ENCODE data around the gene GNG12. TPM values are rescaled to one million over a fixed set of nuclear protein-coding genes. Genes with fewer than 3 reads are reported as not detected.

The GNG12 gene
- not detected for polyA plus RNA-seq (2012; ENCODE audit: insufficient read depth, insufficient read length)

DNA sequence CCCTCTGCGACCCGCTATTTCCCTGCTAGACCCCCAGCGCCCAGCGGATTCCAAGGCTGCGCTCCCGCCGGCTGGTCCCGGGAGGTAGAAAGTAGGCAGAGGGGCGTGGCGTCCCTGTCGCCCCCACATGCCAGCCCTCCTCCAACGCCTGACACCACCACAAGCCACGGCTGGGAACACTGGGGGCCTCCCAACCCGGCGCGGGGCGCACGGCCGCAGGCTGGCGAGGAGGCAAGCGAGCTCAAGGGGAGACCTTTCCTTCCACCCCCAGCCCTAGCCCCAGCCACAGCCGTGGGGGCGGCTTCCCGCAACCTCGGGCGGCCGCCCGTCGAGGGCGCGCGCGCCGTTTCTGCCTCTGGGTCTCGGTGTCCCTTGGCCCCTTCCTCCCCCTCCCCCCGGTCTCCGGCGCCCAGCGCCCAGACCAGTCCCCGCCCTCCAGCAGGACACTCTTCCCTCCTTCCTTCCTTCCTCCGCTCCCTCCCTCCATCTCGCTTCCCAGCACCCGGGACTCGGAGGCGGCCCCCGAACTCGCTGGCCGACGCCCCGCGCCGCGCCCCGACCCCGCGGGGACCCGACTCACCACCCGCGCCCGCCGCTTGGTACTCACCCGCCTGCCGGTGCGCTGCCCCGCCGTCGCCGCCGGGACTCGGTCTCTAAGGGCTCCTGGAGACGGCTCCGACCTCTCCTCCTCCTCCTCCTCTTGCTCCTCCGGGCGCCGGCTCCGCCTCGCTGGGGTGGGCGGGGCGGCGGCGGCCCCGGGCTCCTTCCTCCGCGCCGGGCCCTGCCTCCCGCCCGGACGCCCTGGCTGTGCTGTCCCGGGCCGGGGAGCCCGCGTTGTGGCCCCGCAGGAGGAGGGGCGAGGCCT is at the start of gene GNG12:
GNG12 (minus strand) TSS at position 731 of the 865 bp plus-strand sequence. CDS start 125,781 bp downstream, outside the sequence.
- DNase-seq (ENCODE audit: low read depth, low spot score): no peak
- H3K4me3 ChIP-seq (ENCODE audit: low read length): no peak within 1 kb of the TSS

DNA sequence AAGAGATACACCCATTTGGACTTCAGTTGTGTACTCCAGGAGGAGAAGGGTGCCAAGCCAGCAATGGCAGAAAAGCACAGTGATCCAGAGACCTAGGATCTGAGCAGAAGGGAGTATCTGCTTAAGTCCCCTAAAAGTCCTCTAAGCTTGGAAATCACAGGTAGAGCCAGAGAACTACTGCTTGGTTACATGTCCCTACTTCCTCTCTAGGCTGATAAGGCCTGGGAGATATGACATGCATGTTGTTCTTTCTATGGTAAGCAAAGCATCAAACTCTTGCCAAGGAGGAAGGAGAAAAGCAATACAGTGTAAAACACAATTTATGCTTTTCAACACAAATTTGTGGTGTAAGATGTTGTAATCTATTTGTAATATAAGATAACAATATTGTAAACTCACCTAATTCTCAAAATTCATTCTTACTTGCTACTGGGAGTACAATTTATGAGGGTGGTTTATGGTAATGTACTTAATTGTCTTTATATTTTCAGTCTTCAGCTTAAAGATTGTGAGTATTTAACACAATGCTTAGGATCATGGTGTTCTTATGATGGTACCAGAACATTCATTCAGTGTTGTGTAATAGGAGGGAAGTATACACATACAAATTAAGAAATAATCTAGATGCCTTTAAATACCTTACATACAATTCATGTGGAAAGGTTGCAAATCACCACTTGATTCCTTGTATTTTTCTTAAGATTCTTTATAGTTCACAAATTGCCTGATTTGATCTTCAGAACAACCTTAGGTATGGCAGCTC is 49.1 kb upstream of the GNG12 start:
- H3K4me3 ChIP-seq (ENCODE audit: low read length): no peak overlapping the region
- DNase-seq (ENCODE audit: low read depth, low spot score): no peak

DNA sequence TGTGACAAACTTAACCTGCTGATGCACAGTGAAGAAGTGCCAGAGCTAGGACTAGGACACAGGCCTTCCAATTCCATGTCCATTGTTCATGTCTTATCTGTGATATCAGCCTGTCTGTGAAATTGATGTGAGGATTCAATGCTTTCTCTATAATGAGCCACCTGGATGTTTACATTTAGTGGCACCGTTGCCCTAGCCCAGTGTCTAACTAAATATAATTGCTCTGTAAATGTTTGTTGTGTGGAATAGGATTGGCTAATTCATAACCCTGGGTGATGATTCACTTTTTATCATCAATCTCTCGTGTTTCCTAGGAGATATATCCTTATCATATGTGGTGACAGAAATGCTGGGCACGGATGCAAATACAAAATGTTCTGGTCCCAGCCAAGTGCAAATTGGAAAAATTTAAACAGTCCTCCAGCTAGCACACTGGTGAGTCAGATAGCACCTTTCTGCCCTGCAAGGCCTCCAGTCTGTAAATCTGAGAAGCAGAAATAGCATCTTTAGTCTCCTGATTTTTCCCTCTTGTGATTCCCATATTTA is 46.9 kb upstream of the GNG12 start:
- DNase-seq (ENCODE audit: low read depth, low spot score): no peak
- H3K4me3 ChIP-seq (ENCODE audit: low read length): no peak overlapping the region

DNA sequence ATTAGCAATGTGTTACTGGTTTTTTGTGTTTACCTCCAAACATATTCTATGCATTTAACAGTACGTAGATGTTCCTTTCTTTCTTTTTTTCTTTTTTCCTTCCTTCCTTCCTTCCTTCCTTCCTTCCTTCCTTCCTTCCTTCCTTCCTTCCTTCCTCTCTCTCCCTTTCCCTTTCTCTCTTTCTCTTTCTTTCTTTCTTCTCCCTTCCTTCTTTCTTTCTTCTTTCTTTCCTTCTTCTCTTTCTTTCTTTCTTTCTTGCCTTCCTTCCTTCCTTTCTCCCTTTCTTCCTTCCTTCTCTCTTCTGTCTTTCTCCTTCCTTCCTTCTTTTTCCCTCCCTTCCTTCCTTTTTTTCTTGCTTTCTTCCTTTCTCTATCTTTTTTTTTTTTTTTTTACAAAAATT is 46.2 kb upstream of the GNG12 start:
- no peak overlapping the region for H3K4me3 ChIP-seq (ENCODE audit: low read length)
- DNase-seq (ENCODE audit: low read depth, low spot score): no peak

DNA sequence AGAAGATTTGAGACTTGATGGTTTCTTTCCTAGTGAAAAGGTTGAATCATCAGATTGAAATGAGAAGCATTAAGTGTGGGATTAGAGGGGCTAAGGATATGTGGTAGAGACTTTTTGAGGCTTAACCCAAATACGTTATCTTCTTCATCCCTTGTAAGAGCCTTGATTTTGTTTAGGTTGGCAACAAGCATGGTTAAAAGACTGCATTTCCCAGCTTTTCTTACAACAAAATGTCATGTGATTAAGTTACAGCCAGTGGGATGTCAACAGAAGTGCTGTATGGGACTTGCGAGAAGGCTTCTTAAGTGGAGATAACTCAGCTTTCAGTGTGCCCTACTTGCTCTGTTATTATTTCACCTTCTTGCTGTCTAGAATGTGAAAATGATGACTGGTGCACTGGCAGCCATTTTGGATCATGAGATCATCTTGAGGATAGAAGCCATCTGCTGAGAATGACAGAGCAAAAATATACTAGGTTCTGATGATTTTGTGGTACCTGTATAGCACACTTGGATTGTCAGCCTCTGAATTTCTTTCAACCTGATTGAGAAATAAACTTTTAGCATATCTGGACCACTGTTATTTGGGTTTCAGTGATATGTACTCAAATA is 41.3 kb upstream of the GNG12 start:
- no peak for DNase-seq (ENCODE audit: low read depth, low spot score)

DNA sequence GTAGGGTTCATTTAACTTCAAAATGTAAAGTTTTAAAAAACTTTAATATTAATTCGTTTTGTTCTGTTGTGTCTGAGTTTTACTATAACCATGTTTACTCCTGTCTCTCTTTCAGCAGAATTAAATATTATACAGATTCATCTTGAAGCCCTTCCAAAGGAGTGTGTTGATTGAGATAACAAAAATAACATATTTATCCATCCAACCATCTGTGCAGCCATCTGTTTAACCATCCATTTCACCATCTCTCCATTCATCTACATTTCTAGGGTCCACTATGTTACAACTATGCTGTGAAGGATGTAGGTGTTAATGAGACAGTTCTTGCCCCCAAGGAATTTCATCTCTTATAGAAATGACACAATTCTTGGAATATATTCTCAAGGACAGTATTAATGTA is 36.0 kb upstream of the GNG12 start:
- no peak overlapping the region for H3K4me3 ChIP-seq (ENCODE audit: low read length)
- DNase-seq (ENCODE audit: low read depth, low spot score): no peak

More for the DNA sequence above, 41.3 kb upstream of the GNG12 start:
- H3K4me3 ChIP-seq (ENCODE audit: low read length): no peak overlapping the region

DNA sequence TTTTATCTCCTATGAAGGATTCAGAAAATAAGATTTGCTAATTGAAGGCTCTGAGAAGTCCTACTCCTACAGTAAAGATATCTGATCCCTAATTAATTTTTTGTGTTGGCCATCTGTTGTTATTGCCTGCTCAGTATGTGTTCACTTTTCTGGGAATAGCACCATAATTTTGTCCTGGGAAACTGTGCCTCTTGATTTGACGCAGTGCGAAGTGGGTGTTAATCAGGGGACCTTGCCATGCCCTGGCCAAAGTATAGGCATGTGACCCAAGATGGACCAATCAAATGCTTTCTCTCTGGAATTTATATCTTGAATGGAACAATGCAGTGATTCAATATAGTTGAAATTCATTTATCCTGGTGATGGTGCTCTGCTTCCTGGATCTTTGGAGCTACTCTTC is 30.4 kb upstream of the GNG12 start:
- H3K4me3 ChIP-seq (ENCODE audit: low read length): no peak overlapping the region
- DNase-seq (ENCODE audit: low read depth, low spot score): no peak

DNA sequence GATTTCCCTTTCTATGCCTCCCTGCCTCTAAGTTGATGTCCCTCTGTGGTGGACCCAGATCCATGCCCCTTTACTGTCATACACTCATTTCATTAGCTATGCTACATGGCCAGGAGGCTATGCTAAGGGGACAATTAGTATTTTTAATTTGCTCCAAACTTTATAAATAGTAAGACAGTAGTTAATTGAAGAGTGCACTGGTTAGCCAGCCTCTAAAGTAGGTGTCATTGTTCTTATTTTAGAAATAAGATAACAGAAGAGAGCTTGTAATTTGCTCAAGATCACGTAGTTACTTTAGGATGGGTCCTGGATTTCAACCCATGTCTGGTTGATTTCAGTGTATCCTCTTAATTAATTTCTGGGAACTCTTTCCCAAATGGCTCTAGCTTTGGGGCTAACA is 29.4 kb upstream of the GNG12 start:
- H3K4me3 ChIP-seq (ENCODE audit: low read length): no peak overlapping the region
- no peak for DNase-seq (ENCODE audit: low read depth, low spot score)

DNA sequence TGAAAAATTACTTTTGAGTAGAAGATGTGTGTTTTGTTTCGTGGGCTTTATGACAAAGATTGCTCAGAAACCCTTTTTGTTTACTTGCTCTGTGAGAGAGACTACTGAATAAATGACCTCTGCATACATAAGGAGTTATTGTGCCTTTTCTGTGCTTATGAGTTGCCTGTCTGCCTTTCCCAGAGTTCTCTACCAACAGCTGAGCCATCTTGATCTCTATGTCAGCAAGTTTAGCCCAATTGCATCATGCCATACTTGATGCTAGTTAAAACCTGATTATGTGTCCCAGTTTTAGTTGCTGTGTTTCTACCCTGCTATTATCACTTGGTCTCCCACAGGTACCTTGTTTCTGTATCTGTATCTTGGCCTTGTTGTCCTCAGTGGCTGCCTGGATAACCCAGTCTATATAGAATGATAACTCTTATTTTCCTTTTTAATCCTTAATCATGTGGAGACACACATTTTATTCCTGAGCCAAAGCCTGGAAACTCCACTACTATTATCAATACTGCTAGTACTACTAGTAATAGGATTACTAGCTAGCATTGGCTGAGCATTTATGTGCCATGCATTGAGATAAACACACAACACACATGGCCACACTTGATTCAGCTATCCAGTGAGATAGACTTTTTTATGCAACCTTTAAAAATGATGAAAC is 28.7 kb upstream of the GNG12 start:
- no peak for DNase-seq (ENCODE audit: low read depth, low spot score)
- H3K4me3 ChIP-seq (ENCODE audit: low read length): no peak overlapping the region

DNA sequence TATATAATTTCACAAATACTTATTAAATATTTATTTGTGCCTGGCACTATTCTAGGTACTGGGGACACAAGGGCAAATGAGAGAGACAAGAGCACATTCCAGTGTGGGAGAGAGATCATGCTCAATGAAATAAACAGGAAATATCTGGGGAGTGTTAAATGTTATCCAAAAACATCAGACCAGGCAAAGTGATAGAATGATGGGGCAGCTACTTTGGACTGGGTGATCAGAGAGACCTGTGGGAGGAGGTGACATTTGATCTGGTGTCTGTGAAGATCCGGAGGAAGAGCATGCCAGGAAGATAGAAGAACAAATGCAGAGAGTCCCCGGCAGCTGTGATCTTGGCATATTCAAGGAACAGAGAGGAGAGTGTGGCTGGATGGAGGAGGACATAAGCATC is 27.5 kb upstream of the GNG12 start:
- no peak for DNase-seq (ENCODE audit: low read depth, low spot score)
- H3K4me3 ChIP-seq (ENCODE audit: low read length): no peak overlapping the region

DNA sequence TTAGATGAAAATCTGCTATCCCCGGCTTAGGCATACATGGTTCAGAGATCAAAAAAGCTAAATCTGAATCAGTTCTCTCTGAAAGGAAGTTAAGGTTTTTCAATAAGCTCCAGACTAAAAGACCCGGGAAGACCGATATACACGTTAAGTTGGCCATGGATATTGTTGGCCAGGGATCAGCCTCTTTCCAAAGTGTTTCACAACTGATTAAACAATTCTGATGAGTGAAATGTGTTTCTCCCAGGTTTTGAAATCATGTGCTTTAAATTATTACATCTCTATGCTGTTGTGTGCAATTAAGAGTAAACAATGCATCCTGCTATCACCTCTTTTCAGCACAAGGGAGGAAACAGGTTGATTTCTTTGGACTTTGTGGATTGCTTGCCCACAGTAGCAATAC is 23.7 kb upstream of the GNG12 start:
- no peak for DNase-seq (ENCODE audit: low read depth, low spot score)
- no peak overlapping the region for H3K4me3 ChIP-seq (ENCODE audit: low read length)

DNA sequence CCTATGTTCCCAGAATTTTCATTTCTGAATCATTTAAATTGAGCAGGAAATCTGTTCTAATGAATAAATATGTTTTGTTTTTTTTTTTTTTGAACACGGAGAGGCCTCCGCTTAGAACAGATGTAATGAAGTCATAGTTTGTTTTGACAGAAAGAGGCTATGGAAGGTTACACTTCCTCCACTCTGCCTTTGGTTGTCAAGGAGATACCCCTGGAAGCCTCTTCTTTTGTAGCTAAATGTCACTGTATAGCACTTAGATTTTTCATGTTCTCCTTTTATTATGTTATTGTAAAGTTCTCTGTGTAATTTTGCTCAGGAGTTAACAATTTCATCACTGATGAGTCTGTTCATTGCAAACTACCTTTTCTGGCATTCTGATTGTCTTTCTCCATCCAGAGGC is 22.7 kb upstream of the GNG12 start:
- no peak for DNase-seq (ENCODE audit: low read depth, low spot score)
- no peak overlapping the region for H3K4me3 ChIP-seq (ENCODE audit: low read length)

DNA sequence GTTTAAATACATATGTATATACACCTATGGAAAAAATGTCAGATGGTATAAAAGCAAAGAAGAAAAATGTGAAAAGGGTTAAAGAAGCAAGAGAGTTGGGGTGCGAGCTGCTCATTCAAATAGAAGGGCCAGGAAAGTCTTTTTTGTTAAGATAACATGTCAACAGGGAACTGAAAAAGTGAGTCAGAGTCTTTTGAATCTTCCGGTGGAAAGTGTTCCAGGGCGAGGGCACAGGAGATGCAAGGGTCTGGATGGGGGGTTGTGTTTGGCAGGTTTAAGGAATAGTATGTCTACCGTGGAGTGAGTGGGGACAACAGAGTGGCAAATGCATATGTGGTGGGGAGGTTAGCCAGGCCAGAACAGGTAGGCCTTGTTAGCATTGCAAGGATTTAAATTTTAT is 22.2 kb upstream of the GNG12 start:
- no peak for DNase-seq (ENCODE audit: low read depth, low spot score)
- no peak overlapping the region for H3K4me3 ChIP-seq (ENCODE audit: low read length)

DNA sequence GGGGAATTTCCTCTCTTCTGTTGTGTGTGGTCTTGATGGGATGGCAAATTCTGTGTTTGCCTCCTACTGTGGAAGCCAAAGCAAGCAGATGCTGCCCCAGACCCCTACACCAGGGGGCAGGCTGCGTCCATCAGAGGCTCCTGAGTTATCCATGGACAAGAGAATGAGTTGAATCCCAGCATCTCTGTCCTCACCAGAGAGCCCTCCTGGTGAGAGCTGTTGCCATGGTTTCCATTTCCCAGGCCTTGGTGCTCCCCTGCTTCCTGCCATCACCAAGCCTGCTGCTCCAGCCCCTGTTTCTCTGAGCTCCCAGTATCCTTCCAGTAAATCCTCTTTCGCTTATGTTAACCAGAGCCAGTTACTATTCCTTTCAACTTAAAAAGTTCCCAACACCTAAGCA is 20.4 kb upstream of the GNG12 start:
- peak; percentile 6 for DNase-seq (ENCODE audit: low read depth, low spot score)
- no peak overlapping the region for H3K4me3 ChIP-seq (ENCODE audit: low read length)

DNA sequence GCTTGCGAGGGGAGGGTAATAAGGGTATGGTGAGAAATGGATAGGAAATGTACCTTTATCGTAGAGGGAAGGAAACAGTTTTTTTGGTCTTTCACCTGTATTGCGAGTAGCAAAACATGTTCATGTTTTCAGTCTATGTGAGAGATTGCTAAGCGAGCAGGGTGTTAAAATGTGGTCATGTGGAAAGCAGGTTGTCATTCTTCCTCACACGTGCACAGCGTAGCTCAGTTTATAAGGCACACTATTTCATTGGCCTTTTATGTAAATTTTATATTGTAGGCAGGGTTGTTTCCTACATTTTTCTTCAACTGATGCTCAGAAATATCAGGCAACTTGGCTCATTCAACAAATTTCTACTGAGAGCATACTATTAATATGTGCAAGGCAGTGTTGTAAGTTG is 18.5 kb upstream of the GNG12 start:
- no peak for DNase-seq (ENCODE audit: low read depth, low spot score)
- no peak overlapping the region for H3K4me3 ChIP-seq (ENCODE audit: low read length)

DNA sequence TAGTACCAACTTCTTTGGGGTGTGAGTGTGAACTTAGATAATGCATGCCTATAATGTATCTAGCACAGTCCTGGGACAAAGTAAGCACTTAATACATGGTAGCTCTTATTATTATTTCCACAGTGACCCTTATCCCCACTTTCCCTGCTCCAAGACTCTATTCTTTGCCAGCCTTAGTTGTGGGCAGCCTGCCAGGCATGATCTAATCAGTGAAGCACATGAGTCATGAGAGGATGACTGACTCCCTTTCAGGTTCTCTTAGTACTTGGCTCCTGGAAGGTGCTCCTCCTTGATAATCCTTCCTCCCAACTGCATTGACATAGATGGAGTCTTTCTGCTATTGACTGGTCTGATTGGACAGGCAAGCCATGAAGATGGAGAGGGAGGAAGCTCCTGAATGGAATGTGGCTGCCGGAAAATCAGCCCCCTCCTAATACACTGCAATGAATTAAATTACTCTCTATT is 17.4 kb upstream of the GNG12 start:
- no peak for DNase-seq (ENCODE audit: low read depth, low spot score)
- no peak overlapping the region for H3K4me3 ChIP-seq (ENCODE audit: low read length)

DNA sequence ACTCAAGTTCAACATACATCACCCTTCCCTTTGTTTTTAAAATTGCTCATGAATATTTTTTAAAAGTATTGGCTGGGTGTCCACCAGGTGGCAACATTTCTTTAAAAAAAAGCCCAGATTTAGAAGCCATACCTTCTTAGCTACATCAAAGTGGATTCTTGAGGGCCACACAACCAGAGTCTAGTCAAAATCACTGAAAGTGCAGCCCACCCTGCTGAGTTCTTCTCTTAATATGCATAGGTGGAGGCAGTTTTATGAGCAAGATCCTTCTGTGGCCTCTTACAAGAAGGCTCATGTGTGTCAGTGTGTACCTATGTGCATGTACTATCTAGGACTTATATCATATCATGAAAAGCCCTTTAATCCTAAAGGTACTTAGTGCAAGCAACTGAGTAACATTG is 16.9 kb upstream of the GNG12 start:
- no peak overlapping the region for H3K4me3 ChIP-seq (ENCODE audit: low read length)
- peak; percentile 33 for DNase-seq (ENCODE audit: low read depth, low spot score)

DNA sequence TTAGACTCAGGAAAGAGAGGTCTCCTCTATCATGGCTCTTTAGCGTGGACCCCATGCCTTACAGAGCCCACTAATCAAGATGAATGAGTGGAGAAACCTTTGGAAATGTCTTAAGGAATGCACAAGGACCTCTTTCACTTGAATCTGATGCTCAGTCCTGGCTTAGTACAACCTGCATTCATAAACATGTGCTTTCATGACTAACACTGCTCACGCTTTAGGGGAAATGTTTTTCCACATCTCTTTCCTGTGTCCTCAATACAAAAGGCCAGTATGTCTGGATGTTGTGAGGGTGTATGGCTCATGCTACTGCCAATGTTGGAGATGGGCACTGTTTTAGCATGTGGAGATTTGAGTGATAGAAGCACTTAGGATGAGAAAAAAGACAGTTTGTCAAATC is 14.2 kb upstream of the GNG12 start:
- no peak for DNase-seq (ENCODE audit: low read depth, low spot score)
- no peak overlapping the region for H3K4me3 ChIP-seq (ENCODE audit: low read length)

DNA sequence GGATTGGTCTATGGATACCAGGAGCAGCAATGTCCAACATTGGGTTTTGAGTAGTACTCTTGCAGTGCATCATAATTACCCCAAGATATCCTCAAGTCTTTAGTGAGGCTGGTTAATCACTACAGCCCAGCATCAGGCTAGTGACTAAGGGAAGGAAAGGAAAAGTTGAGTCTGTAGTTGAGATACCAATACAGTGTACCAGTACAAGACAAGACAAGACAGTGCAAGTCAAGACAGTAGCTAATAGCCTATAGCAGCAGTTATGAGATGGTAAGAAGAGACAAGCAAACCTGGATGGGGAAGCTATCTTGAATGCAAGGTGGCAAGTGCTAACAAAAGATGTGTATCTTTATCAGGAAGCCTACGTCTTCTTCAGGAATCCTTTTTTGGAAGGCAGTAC is 13.3 kb upstream of the GNG12 start:
- H3K4me3 ChIP-seq (ENCODE audit: low read length): no peak overlapping the region
- DNase-seq (ENCODE audit: low read depth, low spot score): no peak
